ENCODE results near the gene ANKRD2. TPM values are rescaled to one million over a fixed set of nuclear protein-coding genes. Genes with fewer than 3 reads are reported as not detected.
A peak's percentile ranks its signal among the peaks of the same experiment; 100 is the strongest.

Gene ANKRD2
- total RNA-seq, 1 donor from 2014 or later, result not detected

DNA sequence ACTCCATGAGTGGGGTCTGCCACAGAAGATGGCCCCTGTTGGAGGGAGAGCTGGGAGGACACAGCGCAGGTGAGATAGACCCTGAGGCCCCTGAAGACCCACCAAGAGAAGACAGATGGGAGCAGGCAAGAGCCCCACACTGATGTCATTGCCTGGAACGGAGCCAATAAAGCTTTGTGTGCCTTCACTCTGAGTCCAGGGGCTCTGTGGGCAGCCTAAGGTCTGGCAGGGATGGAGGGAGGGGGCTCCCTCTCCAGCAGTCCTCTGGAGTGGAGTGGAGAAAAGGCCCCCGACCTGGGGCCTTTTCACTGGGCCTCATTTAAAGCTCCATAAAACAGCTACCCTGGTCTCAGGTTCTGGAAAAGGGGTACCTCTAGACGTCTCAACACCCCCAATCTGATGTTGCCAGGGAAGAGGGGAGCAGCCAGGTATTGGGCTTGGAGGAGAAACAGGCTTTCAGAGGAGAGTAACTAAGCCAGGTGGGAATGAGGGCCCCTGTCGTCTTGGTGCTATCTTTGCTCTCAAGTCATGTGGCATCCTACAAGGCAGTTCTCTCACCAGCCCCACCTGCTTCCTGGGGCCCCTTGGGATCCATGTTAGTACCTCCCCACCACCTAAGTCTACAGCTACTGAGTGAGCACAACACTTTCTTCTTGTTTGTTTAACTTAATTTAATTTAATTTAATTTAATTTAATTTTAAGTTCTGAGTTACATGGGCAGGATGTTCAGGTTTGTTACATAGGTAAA lies 18.3 kb downstream of the ANKRD2 start:
- DNase-seq (ENCODE audit: low spot score, unreplicated experiment), result no peak
- Mint-ChIP-seq H3K27ac (no peak overlapping the region), H3K9me3 (ENCODE audit: low read depth) (no peaks in the 10 kb centered on the region), H3K36me3 (ENCODE audit: insufficient read depth) (no peaks in the 10 kb centered on the region), H3K27me3 (no peaks in the 10 kb centered on the region), H3K4me3 (ENCODE audit: low read depth) (no peak overlapping the region), H3K4me1 (ENCODE audit: low read depth) (peaks cover 5% of the 10 kb centered on the region)
- TF ChIP-seq, protein P1, sequence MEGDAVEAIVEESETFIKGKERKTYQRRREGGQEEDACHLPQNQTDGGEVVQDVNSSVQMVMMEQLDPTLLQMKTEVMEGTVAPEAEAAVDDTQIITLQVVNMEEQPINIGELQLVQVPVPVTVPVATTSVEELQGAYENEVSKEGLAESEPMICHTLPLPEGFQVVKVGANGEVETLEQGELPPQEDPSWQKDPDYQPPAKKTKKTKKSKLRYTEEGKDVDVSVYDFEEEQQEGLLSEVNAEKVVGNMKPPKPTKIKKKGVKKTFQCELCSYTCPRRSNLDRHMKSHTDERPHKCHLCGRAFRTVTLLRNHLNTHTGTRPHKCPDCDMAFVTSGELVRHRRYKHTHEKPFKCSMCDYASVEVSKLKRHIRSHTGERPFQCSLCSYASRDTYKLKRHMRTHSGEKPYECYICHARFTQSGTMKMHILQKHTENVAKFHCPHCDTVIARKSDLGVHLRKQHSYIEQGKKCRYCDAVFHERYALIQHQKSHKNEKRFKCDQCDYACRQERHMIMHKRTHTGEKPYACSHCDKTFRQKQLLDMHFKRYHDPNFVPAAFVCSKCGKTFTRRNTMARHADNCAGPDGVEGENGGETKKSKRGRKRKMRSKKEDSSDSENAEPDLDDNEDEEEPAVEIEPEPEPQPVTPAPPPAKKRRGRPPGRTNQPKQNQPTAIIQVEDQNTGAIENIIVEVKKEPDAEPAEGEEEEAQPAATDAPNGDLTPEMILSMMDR (IDR thresholded peaks at IDR 0.05; ENCODE audit: unreplicated experiment), result no peak

DNA sequence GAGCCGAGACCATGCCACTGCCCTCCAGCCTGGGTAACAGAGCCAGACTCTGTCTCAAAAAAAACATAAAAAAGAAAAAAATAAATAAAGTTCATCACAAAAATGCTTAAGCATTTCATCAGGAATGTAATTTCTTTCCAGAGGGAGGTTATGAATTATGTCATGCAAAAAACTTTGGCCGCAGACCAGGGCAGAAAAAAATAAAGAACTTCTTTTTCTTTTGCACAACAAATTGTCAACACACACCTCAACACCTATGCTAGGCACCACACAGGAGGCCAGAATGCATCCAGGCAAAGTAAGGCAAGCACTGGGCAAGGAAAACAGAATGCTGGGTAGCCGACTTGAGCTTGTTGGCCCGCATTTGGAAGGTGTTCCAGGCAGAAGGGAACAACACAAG lies 20.8 kb downstream of the ANKRD2 start:
- TF ChIP-seq, protein P1 (IDR thresholded peaks at IDR 0.05; ENCODE audit: unreplicated experiment), result no peak
- no peaks in the 10 kb centered on the region for H3K4me1 Mint-ChIP-seq (ENCODE audit: low read depth)
- H3K27ac Mint-ChIP-seq, result no peak overlapping the region
- H3K27me3 Mint-ChIP-seq, result no peaks in the 10 kb centered on the region
- no peak for DNase-seq (ENCODE audit: low spot score, unreplicated experiment)
- no peak overlapping the region for H3K4me3 Mint-ChIP-seq (ENCODE audit: low read depth)
- no peaks in the 10 kb centered on the region for H3K9me3 Mint-ChIP-seq (ENCODE audit: low read depth)
- no peaks in the 10 kb centered on the region for H3K36me3 Mint-ChIP-seq (ENCODE audit: insufficient read depth)

DNA sequence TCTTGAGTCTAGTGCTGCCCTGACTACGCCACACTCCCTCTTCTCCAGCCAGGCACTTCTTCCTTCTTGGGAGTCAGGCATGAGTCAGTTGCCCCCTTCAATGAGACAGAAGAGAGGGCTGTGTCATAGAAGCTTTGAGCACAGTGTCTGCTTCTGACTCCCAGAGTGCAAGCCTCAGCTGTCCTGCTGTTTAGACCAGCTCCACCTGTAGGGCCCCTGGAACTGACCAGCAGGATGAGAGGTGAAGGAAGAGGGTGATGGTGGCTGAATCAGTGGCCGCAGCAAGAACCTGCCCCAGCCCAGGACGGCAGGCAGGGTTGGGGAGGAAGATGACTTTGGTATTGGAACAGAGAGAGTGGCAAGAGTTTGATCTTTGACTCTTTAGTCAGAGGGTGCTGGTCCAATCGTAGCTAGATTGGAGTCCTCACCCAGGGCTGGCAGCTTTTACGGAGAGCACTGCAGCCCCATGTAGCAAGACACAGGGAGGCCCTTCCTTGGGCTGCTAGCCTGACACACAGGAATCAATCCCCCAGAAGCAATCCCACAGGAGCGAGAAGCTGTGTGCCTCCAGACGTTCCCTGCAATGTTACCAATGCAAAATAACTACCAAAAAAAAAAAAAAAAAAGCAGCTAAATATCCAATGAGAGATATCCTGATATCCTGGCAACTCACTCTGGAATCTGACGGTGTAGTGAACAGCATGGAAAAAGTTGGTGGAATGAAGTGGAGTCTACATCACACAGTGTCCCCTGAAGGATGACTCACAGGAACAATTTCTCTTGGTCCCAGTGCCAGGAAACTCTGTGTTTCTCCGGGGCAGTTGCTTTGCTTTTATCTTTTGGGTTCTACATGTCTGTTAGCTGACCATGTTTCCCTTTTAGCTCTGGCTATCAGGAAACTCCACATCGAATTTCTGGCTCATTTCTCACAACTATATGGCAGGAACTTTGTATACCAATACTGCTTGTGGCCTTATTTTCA lies 23.8 kb downstream of the ANKRD2 start:
- TF ChIP-seq, protein P1 (IDR thresholded peaks at IDR 0.05; ENCODE audit: unreplicated experiment), result no peak
- Mint-ChIP-seq H3K4me3 (ENCODE audit: low read depth) (no peak overlapping the region), H3K4me1 (ENCODE audit: low read depth) (no peaks in the 10 kb centered on the region), H3K36me3 (ENCODE audit: insufficient read depth) (no peaks in the 10 kb centered on the region), H3K27me3 (no peaks in the 10 kb centered on the region), H3K27ac (no peak overlapping the region), H3K9me3 (ENCODE audit: low read depth) (no peaks in the 10 kb centered on the region)
- no peak for DNase-seq (ENCODE audit: low spot score, unreplicated experiment)

DNA sequence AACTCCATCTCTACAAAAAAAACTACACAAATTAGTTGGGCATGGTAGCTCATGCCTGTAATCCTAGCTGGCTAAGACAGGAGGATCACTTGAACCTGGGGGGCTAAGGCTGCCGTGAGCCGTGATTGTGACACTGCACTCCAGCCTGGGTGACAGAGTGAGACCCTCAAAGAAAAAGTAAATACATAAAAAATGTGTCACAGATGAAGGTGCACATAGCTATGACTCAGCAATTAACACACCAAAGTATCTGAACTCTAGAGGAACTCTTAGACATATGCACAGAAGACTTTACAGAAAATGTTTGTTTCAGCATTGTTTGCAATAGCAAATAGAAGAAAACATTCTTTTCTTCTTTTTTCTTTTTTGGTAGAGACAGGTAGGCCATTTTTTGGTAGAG lies 25.2 kb downstream of the ANKRD2 start:
- Mint-ChIP-seq H3K9me3 (ENCODE audit: low read depth) (no peaks in the 10 kb centered on the region), H3K36me3 (ENCODE audit: insufficient read depth) (no peaks in the 10 kb centered on the region), H3K27ac (peak overlapping the region; percentile 29), H3K4me3 (ENCODE audit: low read depth) (no peak overlapping the region), H3K4me1 (ENCODE audit: low read depth) (no peaks in the 10 kb centered on the region), H3K27me3 (no peaks in the 10 kb centered on the region)
- no peak for DNase-seq (ENCODE audit: low spot score, unreplicated experiment)
- TF ChIP-seq, protein P1 (IDR thresholded peaks at IDR 0.05; ENCODE audit: unreplicated experiment), result no peak
